PC-9 (cell line): Measurements from ENCODE around the gene BSPRY. TPM values are rescaled to one million over a fixed set of nuclear protein-coding genes. Genes with fewer than 3 reads are reported as not detected.

Experiments used
- BruUV-seq: library from RNA; stranded (reverse); fragments of 400-500 nt; replicated peaks from 2 replicates; lab custom pipeline; 2021; lab: Mats Ljungman, UMichigan
- CTCF ChIA-PET: fragments of 300-600 bp; sonication (Branson Sonifier 250); formaldehyde crosslinking; loops from one replicate; lab custom pipeline; 2022; ENCODE audit warnings: antibody characterized with exemption; lab: Charles Lee
- POLR2A ChIA-PET: fragments of 300-600 bp; sonication (Branson Sonifier 250); formaldehyde crosslinking; loops from one replicate; lab custom pipeline; 2022; ENCODE audit warnings: antibody characterized with exemption; ENCODE audit not compliant: unreplicated experiment; lab: Charles Lee
- DNase-seq, 2 experiments: peaks; one replicate each; pipeline versions ENCODE4 v3.0.0 to v3.0.0-alpha.2; 2015 to 2022; ENCODE audit warnings: mixed read lengths in 1 of 2
- H2AFZ ChIP-seq: fragments of 200-600 bp; sonication (generic); 2 replicates; pipeline ENCODE4 v1.8.1; 2017; ENCODE audit warnings: antibody characterized with exemption
- H3F3A ChIP-seq: fragments of 200-600 bp; sonication (generic); 2 replicates; pipeline ENCODE4 v1.8.1; 2017; ENCODE audit warnings: antibody characterized with exemption, mild to moderate bottlenecking, low read depth; ENCODE audit not compliant: insufficient read depth
- H3K27ac ChIP-seq: fragments of 200-600 bp; sonication (generic); 2 replicates; pipeline ENCODE4 v1.6.1; 2016; ENCODE audit warnings: mixed run types
- H3K27me3 ChIP-seq: fragments of 200-600 bp; sonication (generic); 2 replicates; pipeline ENCODE4 v1.6.1; 2016; ENCODE audit warnings: low read depth, mixed run types; ENCODE audit not compliant: insufficient read depth
- H3K36me3 ChIP-seq: fragments of 200-600 bp; sonication (generic); 2 replicates; pipeline ENCODE4 v1.6.1; 2016; ENCODE audit warnings: low read depth, mixed run types
- H3K4me1 ChIP-seq: fragments of 200-600 bp; sonication (generic); replicated peaks from 2 replicates; pipeline ENCODE4 v1.6.1; 2016; ENCODE audit warnings: mixed run types; ENCODE audit not compliant: insufficient read depth
- H3K4me2 ChIP-seq: fragments of 200-600 bp; sonication (generic); 2 replicates; pipeline ENCODE4 v1.6.1; 2017; ENCODE audit warnings: mixed run types
- H3K4me3 ChIP-seq: fragments of 200-600 bp; sonication (generic); 2 replicates; pipeline ENCODE4 v1.6.1; 2016; ENCODE audit warnings: mixed run types
- H3K79me2 ChIP-seq: fragments of 200-600 bp; sonication (generic); 2 replicates; pipeline ENCODE4 v1.6.1; 2017; ENCODE audit warnings: low read depth, mixed run types
- H3K9me2 ChIP-seq: fragments of 200-600 bp; sonication (generic); 2 replicates; pipeline ENCODE4 v1.8.1; 2017; ENCODE audit warnings: mild to moderate bottlenecking; ENCODE audit not compliant: insufficient read depth
- H3K9me3 ChIP-seq: fragments of 200-600 bp; sonication (generic); 2 replicates; pipeline ENCODE4 v1.8.1; 2016; ENCODE audit warnings: low read depth; ENCODE audit not compliant: insufficient read depth
- H4K20me1 ChIP-seq: fragments of 200-600 bp; sonication (generic); 2 replicates; pipeline ENCODE4 v1.8.1; 2017; ENCODE audit not compliant: insufficient read depth
- CTCF ChIP-seq: fragments of 200-600 bp; sonication (generic); conservative IDR thresholded peaks from 2 replicates; pipeline ENCODE4 v1.6.1; 2017; ENCODE audit warnings: mixed run types, antibody characterized with exemption, mild to moderate bottlenecking, moderate library complexity
- EZH2 ChIP-seq: fragments of 200-600 bp; sonication (generic); IDR thresholded peaks from 2 replicates; pipeline ENCODE4 v1.8.0; 2017; ENCODE audit warnings: antibody characterized with exemption, low read depth
- intact Hi-C: fragments of 100-400 bp; cut with micrococcal nuclease; formaldehyde crosslinking; loops from one replicate; pipeline ENCODE4 v1.10.0; 2022; ENCODE audit not compliant: unreplicated experiment
- total RNA-seq: library from RNA; stranded (reverse); gene quantifications from 2 replicates; pipeline ENCODE4 v1.2.3, GENCODE V29; 2021

Gene BSPRY
- total RNA-seq, 1 experiment from 2014 or later, result 29.3 TPM

GRCh38 chr9:113313261-113313660, 36.1 kb upstream of the BSPRY start:
- Histone ChIP-seq H2AFZ (no peak overlapping the region), H3K4me2 (no peak overlapping the region), H3K36me3 (no peaks in the 10 kb centered on the region), H4K20me1 (no peaks in the 10 kb centered on the region), H3K4me3 (no peak overlapping the region), H3K27ac (no peak overlapping the region), H3K27me3 (no peaks in the 10 kb centered on the region), H3F3A (no peaks in the 10 kb centered on the region), H3K9me3 (no peaks in the 10 kb centered on the region), H3K4me1 (no peaks in the 10 kb centered on the region), H3K9me2 (no peaks in the 10 kb centered on the region), H3K79me2 (no peaks in the 10 kb centered on the region)
- ChIA-PET POLR2A (no interaction called here), CTCF (no interaction called here)
- intact Hi-C loops, result no loop called here
- no peak for TF ChIP-seq EZH2
- no peak for TF ChIP-seq CTCF
- no TSS peak for BruUV-seq
- no peak for DNase-seq

GRCh38 chr9:113315231-113315630, 34.1 kb upstream of the BSPRY start:
- ChIA-PET POLR2A (no interaction called here), CTCF (no interaction called here)
- no peak for DNase-seq
- Histone ChIP-seq H3K4me1 (no peaks in the 10 kb centered on the region), H2AFZ (no peak overlapping the region), H3F3A (no peaks in the 10 kb centered on the region), H3K9me3 (no peaks in the 10 kb centered on the region), H3K36me3 (no peaks in the 10 kb centered on the region), H3K27ac (no peak overlapping the region), H3K27me3 (no peaks in the 10 kb centered on the region), H3K4me2 (no peak overlapping the region), H3K79me2 (no peaks in the 10 kb centered on the region), H4K20me1 (no peaks in the 10 kb centered on the region), H3K9me2 (no peaks in the 10 kb centered on the region), H3K4me3 (no peak overlapping the region)
- intact Hi-C loops, result no loop called here
- no TSS peak for BruUV-seq
- TF ChIP-seq CTCF (no peak), EZH2 (no peak)

GRCh38 chr9:113316030-113316429, 33.3 kb upstream of the BSPRY start:
- Histone ChIP-seq H3K27ac (no peak overlapping the region), H3K9me2 (no peaks in the 10 kb centered on the region), H3F3A (no peaks in the 10 kb centered on the region), H3K4me1 (no peaks in the 10 kb centered on the region), H3K9me3 (no peaks in the 10 kb centered on the region), H2AFZ (no peak overlapping the region), H4K20me1 (no peaks in the 10 kb centered on the region), H3K79me2 (no peaks in the 10 kb centered on the region), H3K27me3 (no peaks in the 10 kb centered on the region), H3K4me3 (no peak overlapping the region), H3K36me3 (no peaks in the 10 kb centered on the region), H3K4me2 (no peak overlapping the region)
- no TSS peak for BruUV-seq
- intact Hi-C loops, result no loop called here
- ChIA-PET CTCF (no interaction called here), POLR2A (no interaction called here)
- DNase-seq, result no peak
- TF ChIP-seq EZH2, result no peak
- no peak for TF ChIP-seq CTCF
